HUES48 (cell line): ENCODE results near the gene TGIF2LX.
"Not testable (repeated sequence)": the region's sequence is repeated elsewhere in the genome, so short reads cannot be mapped to it uniquely, and the experiment has no call there.

Experiments used
- H3K27ac ChIP-seq: one replicate; pipeline ENCODE4 v1.7.0; 2013; ENCODE audit warnings: low read depth, low read length, inconsistent platforms
- H3K27me3 ChIP-seq: 2 replicates; pipeline ENCODE4 v1.6.1; 2013; ENCODE audit warnings: mild to moderate bottlenecking, low read length; ENCODE audit not compliant: control insufficient read depth, insufficient read depth
- H3K36me3 ChIP-seq: 2 replicates; pipeline ENCODE4 v1.6.1; 2013; ENCODE audit warnings: low read length; ENCODE audit not compliant: control insufficient read depth, insufficient read depth
- H3K4me1 ChIP-seq: 2 replicates; pipeline ENCODE4 v1.6.1; 2013; ENCODE audit warnings: mild to moderate bottlenecking, low read length; ENCODE audit not compliant: control insufficient read depth, insufficient read depth
- H3K4me3 ChIP-seq: 2 replicates; pipeline ENCODE4 v1.5.1; 2013; ENCODE audit warnings: mild to moderate bottlenecking, low read depth, low read length
- H3K9ac ChIP-seq: 2 replicates; pipeline ENCODE4 v1.6.1; 2013; ENCODE audit warnings: mild to moderate bottlenecking, low read depth, low read length, moderate library complexity
- H3K9me3 ChIP-seq: 2 replicates; pipeline ENCODE4 v1.6.1; 2013; ENCODE audit warnings: low read length; ENCODE audit not compliant: control insufficient read depth, insufficient read depth

Gene TGIF2LX

GRCh38 chrX:89921665-89922064 is at the start of gene TGIF2LX:
TSS of gene TGIF2LX (plus strand) at chrX:89921908. CDS start at chrX:89922086, 178 bp downstream.
- not testable (repeated sequence) for H3K9ac ChIP-seq, H3K27me3 ChIP-seq, H3K36me3 ChIP-seq, H3K9me3 ChIP-seq, H3K27ac ChIP-seq, H3K4me1 ChIP-seq, H3K4me3 ChIP-seq

- H3K27ac ChIP-seq, H3K36me3 ChIP-seq, H3K9me3 ChIP-seq, H3K9ac ChIP-seq, H3K27me3 ChIP-seq, H3K4me1 ChIP-seq, H3K4me3 ChIP-seq: not testable (repeated sequence)
Observed at GRCh38 chrX:89922338-89922934, 728 bp downstream of the TGIF2LX start.

- not testable (repeated sequence) for H3K9me3 ChIP-seq, H3K4me3 ChIP-seq, H3K27ac ChIP-seq
Observed at GRCh38 chrX:89943077-89943476, 21.4 kb downstream of the TGIF2LX start.

GRCh38 chrX:89965588-89965987 is 43.9 kb downstream of the TGIF2LX start:
- H3K4me3 ChIP-seq, H3K36me3 ChIP-seq, H3K9me3 ChIP-seq, H3K27ac ChIP-seq, H3K27me3 ChIP-seq, H3K4me1 ChIP-seq, H3K9ac ChIP-seq: not testable (repeated sequence)

More at GRCh38 chrX:89943077-89943476, 21.4 kb downstream of the TGIF2LX start:
- not testable (repeated sequence) for H3K4me1 ChIP-seq, H3K9ac ChIP-seq, H3K27me3 ChIP-seq, H3K36me3 ChIP-seq
